Neural progenitor cell (in vitro differentiated cells): ENCODE data around the gene RTRAF. TPM values are rescaled to one million over a fixed set of nuclear protein-coding genes. Genes with fewer than 3 reads are reported as not detected.

Experiments
- DNase-seq: peaks from one replicate; pipeline ENCODE4 v3.0.0-alpha.2; 2016; ENCODE audit warnings: low spot score
- H2AFZ ChIP-seq: fragments of 200-600 bp; sonication (generic); replicated peaks from 2 replicates; pipeline ENCODE4 v1.6.1; 2016; ENCODE audit warnings: antibody characterized with exemption
- H3F3A ChIP-seq: fragments of 200-600 bp; sonication (generic); 2 replicates; pipeline ENCODE4 v1.6.1; 2016; ENCODE audit warnings: antibody characterized with exemption, low read depth
- H3K27ac ChIP-seq: fragments of 200-600 bp; sonication (generic); 2 replicates; pipeline ENCODE4 v1.5.1; 2016; ENCODE audit warnings: mild to moderate bottlenecking
- H3K27me3 ChIP-seq: fragments of 200-600 bp; sonication (generic); 2 replicates; pipeline ENCODE4 v1.6.1; 2016; ENCODE audit warnings: mild to moderate bottlenecking, moderate library complexity
- H3K36me3 ChIP-seq: fragments of 200-600 bp; sonication (generic); 2 replicates; pipeline ENCODE4 v1.5.1; 2016
- H3K4me1 ChIP-seq: fragments of 200-600 bp; sonication (generic); 2 replicates; pipeline ENCODE4 v1.6.1; 2016; ENCODE audit warnings: mixed run types
- H3K4me2 ChIP-seq: fragments of 200-600 bp; sonication (generic); 2 replicates; pipeline ENCODE4 v1.6.1; 2016
- H3K4me3 ChIP-seq: fragments of 200-600 bp; sonication (generic); 2 replicates; pipeline ENCODE4 v1.5.1; 2016
- H3K79me2 ChIP-seq: fragments of 200-600 bp; sonication (generic); 2 replicates; pipeline ENCODE4 v1.6.1; 2016; ENCODE audit warnings: low read depth
- H3K9ac ChIP-seq: fragments of 200-600 bp; sonication (generic); 2 replicates; pipeline ENCODE4 v1.6.1; 2016
- H3K9me3 ChIP-seq: fragments of 200-600 bp; sonication (generic); 2 replicates; pipeline ENCODE4 v1.5.1; 2016; ENCODE audit warnings: low read depth
- H4K20me1 ChIP-seq: fragments of 200-600 bp; sonication (generic); 2 replicates; pipeline ENCODE4 v1.6.1; 2016; ENCODE audit warnings: low read depth
- H3K27ac Mint-ChIP-seq: 3 replicates; pipeline ENCODE4 v1.8.0; 2021; ENCODE audit warnings: mixed read lengths
- H3K27me3 Mint-ChIP-seq: 2 replicates; pipeline ENCODE4 v1.8.0; 2022; ENCODE audit warnings: low read depth, mild to moderate bottlenecking, inconsistent platforms, moderate library complexity, mixed read lengths; ENCODE audit not compliant: insufficient read depth
- H3K36me3 Mint-ChIP-seq: 3 replicates; pipeline ENCODE4 v1.8.0; 2021; ENCODE audit warnings: mixed read lengths
- H3K4me1 Mint-ChIP-seq: 3 replicates; pipeline ENCODE4 v1.8.0; 2021; ENCODE audit warnings: mixed read lengths
- H3K4me3 Mint-ChIP-seq: 3 replicates; pipeline ENCODE4 v1.8.0; 2021; ENCODE audit warnings: mild to moderate bottlenecking, moderate library complexity, mixed read lengths
- H3K9me3 Mint-ChIP-seq: 3 replicates; pipeline ENCODE4 v1.8.0; 2020; ENCODE audit warnings: mixed read lengths
- CTCF ChIP-seq: fragments of 200-600 bp; sonication (generic); IDR thresholded peaks from 2 replicates; pipeline ENCODE4 v1.5.1; 2017; ENCODE audit warnings: antibody characterized with exemption, mild to moderate bottlenecking
- EZH2 ChIP-seq: fragments of 200-600 bp; sonication (generic); IDR thresholded peaks from 2 replicates; pipeline ENCODE4 v1.6.1; 2017; ENCODE audit warnings: antibody characterized with exemption, mild to moderate bottlenecking, moderate library complexity
- EZH2phosphoT487 ChIP-seq: fragments of 200-600 bp; sonication (generic); IDR thresholded peaks from 2 replicates; pipeline ENCODE4 v1.6.1; 2017; ENCODE audit warnings: antibody characterized with exemption
- total RNA-seq: library from RNA; depleted of rRNA; stranded (reverse); fragments of >200 nt; gene quantifications from 2 replicates; pipeline ENCODE4 v1.2.3, GENCODE V29; 2015; ENCODE audit warnings: low replicate concordance

The RTRAF gene
- total RNA-seq, 1 donor from 2014 or later, result 414 TPM

GRCh38 chr14:52046376-52046917, 57.1 kb downstream of the RTRAF start:
- peaks cover 6% of the 10 kb centered on the region for H3K4me1 Mint-ChIP-seq
- no peak overlapping the region for H3K27ac ChIP-seq
- no peak overlapping the region for H3K27ac Mint-ChIP-seq
- H3K36me3 Mint-ChIP-seq, result no peaks in the 10 kb centered on the region
- no peak for DNase-seq
- H3K4me3 Mint-ChIP-seq, result no peak overlapping the region
- H3K27me3 Mint-ChIP-seq, result peaks cover 3% of the 10 kb centered on the region
- no peak overlapping the region for H3K9ac ChIP-seq
- H3K9me3 Mint-ChIP-seq, result no peaks in the 10 kb centered on the region
- H3K79me2 ChIP-seq, result no peaks in the 10 kb centered on the region
- no peaks in the 10 kb centered on the region for H4K20me1 ChIP-seq
- H3K36me3 ChIP-seq, result no peaks in the 10 kb centered on the region
- no peak overlapping the region for H3K4me3 ChIP-seq
- no peaks in the 10 kb centered on the region for H3K9me3 ChIP-seq
- no peaks in the 10 kb centered on the region for H3F3A ChIP-seq
- H2AFZ ChIP-seq, result no peak overlapping the region
- no peak overlapping the region for H3K4me2 ChIP-seq
- H3K4me1 ChIP-seq, result no peaks in the 10 kb centered on the region
- H3K27me3 ChIP-seq, result no peaks in the 10 kb centered on the region
- TF ChIP-seq EZH2 (no peak), EZH2phosphoT487 (no peak), CTCF (no peak)

GRCh38 chr14:52048116-52048515, 58.8 kb downstream of the RTRAF start:
- H2AFZ ChIP-seq, result no peak overlapping the region
- peaks cover 3% of the 10 kb centered on the region for H3K27me3 Mint-ChIP-seq
- no peaks in the 10 kb centered on the region for H3K9me3 ChIP-seq
- no peaks in the 10 kb centered on the region for H3K27me3 ChIP-seq
- no peak overlapping the region for H3K4me3 ChIP-seq
- H3K36me3 Mint-ChIP-seq, result no peaks in the 10 kb centered on the region
- no peak overlapping the region for H3K27ac ChIP-seq
- H3K79me2 ChIP-seq, result no peaks in the 10 kb centered on the region
- DNase-seq, result no peak
- H3K4me1 ChIP-seq, result no peaks in the 10 kb centered on the region
- H3K27ac Mint-ChIP-seq, result no peak overlapping the region
- no peak overlapping the region for H3K4me2 ChIP-seq
- H3K36me3 ChIP-seq, result no peaks in the 10 kb centered on the region
- H3F3A ChIP-seq, result no peaks in the 10 kb centered on the region
- no peak overlapping the region for H3K4me3 Mint-ChIP-seq
- no peak for TF ChIP-seq EZH2
- no peak for TF ChIP-seq EZH2phosphoT487
- TF ChIP-seq CTCF, result no peak
- H3K9ac ChIP-seq, result no peak overlapping the region
- peaks cover 6% of the 10 kb centered on the region for H3K4me1 Mint-ChIP-seq
- H3K9me3 Mint-ChIP-seq, result no peaks in the 10 kb centered on the region
- no peaks in the 10 kb centered on the region for H4K20me1 ChIP-seq

DNA sequence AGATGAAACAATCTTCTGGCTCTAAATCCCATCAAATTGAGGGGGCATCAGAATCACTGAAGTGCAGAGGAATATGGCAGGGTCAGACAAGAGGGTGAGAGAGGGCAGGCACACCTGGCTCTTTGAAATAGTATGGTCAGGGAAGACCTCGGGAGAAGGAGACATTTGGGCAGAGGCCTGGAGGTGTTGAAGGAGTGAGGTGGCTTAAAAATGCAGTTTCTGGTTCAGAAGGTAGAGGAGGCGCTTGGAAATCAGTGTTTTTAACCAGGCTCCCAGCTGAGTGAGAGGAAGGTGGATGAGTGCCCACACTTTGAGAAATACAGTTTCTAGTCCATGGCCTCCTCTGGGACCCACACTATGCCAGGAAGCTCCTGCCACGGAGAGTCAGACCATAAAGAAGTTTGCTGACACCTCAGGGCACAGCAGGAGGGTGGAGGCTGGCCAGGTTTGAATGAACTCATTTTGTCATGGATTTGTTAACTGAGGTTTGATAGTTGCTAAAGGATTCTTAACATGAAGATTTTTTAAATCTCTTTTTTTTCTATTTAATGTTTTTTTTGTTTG, 59.4 kb downstream of the RTRAF start:
- Mint-ChIP-seq H3K4me3 (no peak overlapping the region), H3K27ac (no peak overlapping the region), H3K4me1 (peaks cover 6% of the 10 kb centered on the region), H3K27me3 (peaks cover 2% of the 10 kb centered on the region), H3K36me3 (no peaks in the 10 kb centered on the region), H3K9me3 (no peaks in the 10 kb centered on the region)
- no peaks in the 10 kb centered on the region for H3K36me3 ChIP-seq
- H2AFZ ChIP-seq, result no peak overlapping the region
- H3K27me3 ChIP-seq, result no peaks in the 10 kb centered on the region
- no peaks in the 10 kb centered on the region for H3F3A ChIP-seq
- no peaks in the 10 kb centered on the region for H3K9me3 ChIP-seq
- no peak overlapping the region for H3K9ac ChIP-seq
- no peaks in the 10 kb centered on the region for H3K79me2 ChIP-seq
- H3K4me1 ChIP-seq, result no peaks in the 10 kb centered on the region
- H3K27ac ChIP-seq, result no peak overlapping the region
- no peaks in the 10 kb centered on the region for H4K20me1 ChIP-seq
- H3K4me3 ChIP-seq, result no peak overlapping the region
- TF ChIP-seq EZH2 (no peak), EZH2phosphoT487 (no peak)
- no peak overlapping the region for H3K4me2 ChIP-seq
- DNase-seq, result no peak

DNA sequence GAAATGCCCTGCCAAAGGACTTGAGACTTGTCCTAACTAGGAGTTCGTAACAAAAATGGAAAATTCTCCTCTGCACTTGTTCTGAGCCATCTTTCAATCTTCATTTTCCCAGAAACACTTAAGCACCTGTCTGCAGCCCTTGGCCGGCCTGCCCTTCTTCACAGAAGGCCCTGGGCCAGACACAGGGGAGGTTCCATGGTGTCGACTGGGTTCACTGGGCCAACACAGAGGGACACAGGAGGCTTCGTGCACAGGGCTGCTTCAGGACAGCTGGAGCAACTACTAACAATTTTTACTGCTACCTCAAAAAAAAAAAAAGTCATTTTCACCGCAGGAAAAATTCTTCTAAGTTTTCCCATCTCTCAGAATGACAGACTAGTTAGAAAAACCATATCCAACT, 59.9 kb downstream of the RTRAF start:
- H3K4me2 ChIP-seq, result no peak overlapping the region
- H3K79me2 ChIP-seq, result no peaks in the 10 kb centered on the region
- Mint-ChIP-seq H3K4me3 (no peak overlapping the region), H3K27ac (no peak overlapping the region), H3K27me3 (peaks cover 2% of the 10 kb centered on the region), H3K9me3 (no peaks in the 10 kb centered on the region), H3K36me3 (peaks cover 2% of the 10 kb centered on the region), H3K4me1 (peaks cover 6% of the 10 kb centered on the region)
- H4K20me1 ChIP-seq, result no peaks in the 10 kb centered on the region
- H3F3A ChIP-seq, result no peaks in the 10 kb centered on the region
- TF ChIP-seq EZH2, result no peak
- TF ChIP-seq CTCF, result no peak
- TF ChIP-seq EZH2phosphoT487, result no peak
- no peak overlapping the region for H3K27ac ChIP-seq
- no peak for DNase-seq
- no peaks in the 10 kb centered on the region for H3K36me3 ChIP-seq
- no peaks in the 10 kb centered on the region for H3K9me3 ChIP-seq
- no peaks in the 10 kb centered on the region for H3K4me1 ChIP-seq
- no peak overlapping the region for H2AFZ ChIP-seq
- no peaks in the 10 kb centered on the region for H3K27me3 ChIP-seq
- no peak overlapping the region for H3K9ac ChIP-seq
- H3K4me3 ChIP-seq, result no peak overlapping the region
